Measurements from ENCODE around the gene GNG7. TPM values are rescaled to one million over a fixed set of nuclear protein-coding genes. Genes with fewer than 3 reads are reported as not detected.
A peak's percentile ranks its signal among the peaks of the same experiment; 100 is the strongest.

GNG7 gene
- polyA plus RNA-seq, 6 donors from 2014 or later = 49.1 to 72.0 (median 60.9) TPM

DNA sequence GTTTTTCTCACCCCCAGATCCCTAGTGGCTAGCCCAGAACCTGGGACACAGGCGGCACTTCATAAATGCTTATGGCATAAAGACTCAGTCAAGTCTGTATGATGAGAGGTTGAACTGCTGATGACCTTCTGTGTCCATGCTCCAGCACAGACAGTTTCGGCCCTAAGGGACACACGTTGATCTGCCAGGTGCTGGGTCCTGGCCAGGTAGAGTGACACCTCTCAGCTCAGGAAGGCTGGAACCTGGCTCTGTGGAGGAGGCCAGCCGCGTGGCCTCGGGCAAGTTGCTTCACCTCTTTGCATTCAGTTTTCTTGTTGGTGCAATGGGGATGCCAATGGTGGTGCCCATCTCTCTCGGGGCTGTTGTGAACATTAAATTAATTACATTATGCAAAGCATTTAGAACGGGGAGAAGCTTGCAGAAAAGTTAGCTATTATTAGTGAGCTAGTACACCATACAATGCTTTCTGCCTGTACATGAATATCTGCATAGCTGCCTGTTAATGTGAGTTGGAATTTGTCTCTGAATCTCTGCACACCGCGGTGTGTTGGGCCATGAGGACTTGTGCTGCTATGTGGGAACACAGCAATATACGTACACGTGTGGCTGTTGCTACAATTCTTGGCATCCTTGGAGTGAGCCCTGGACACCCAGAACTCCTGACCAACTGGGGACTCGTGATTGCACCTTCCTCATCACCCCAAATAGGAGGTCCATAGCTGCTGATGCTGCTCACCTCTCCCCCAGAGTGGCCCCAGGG is 218.1 kb downstream of the GNG7 start:
- peak overlapping the region in 4 of 6 donors; percentile 28 to 80 (median 66) for H3K27ac Mint-ChIP-seq
- peak overlapping the region in 2 of 8 donors; percentile 22 to 52 for H3K4me3 Mint-ChIP-seq
- H3K27me3 Mint-ChIP-seq = peaks cover 1 to 10% (median 4%) of the 10 kb centered on the region in 3 donors
- peaks cover 27 to 37% (median 34%) of the 10 kb centered on the region in 3 donors for H3K4me1 Mint-ChIP-seq
- peaks cover 0 to 10% of the 10 kb centered on the region in 2 donors for H3K36me3 Mint-ChIP-seq
- peaks cover 5 to 23% (median 21%) of the 10 kb centered on the region in 7 donors for H3K9me3 Mint-ChIP-seq
- no peak for DNase-seq
- no peak for ATAC-seq (ENCODE audit: low read depth in 2 of 2)

DNA sequence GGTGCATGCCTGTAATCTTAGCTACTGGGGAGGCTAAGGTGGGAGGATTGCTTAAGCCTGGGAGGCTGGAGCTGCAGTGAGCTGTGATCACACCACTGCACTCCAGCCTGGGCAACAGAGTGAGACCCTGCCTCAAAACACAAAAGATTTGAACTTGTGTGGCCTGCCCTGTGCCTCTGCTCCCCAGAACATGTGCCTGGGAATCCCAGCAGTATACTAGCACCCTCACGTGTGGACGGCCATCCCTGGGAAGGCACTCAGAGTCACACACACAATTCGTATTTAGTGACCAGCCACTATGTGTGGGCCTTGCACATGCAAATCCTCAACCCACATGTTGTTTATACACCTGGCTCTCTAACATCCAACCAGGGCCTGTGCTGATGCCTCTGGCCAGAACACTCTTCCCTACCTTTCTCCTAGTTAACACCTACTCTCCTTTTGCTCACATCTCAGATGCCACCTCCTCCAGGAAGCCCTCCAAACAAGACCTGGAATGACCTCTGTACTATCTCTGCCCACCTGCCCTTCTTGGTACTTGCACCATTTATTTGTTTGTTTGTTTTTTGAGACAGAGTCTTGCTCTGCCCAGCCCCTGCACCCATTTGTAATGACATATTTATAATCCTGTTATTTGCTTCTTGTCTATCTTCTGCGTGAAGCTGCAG is 218.9 kb downstream of the GNG7 start:
- H3K27ac Mint-ChIP-seq = peak overlapping the region in 2 of 6 donors; percentile 51 to 94
- ATAC-seq (ENCODE audit: low read depth in 2 of 2) (no peak), DNase-seq (no peak)
- peaks cover 0 to 9% (median 4%) of the 10 kb centered on the region in 3 donors for H3K27me3 Mint-ChIP-seq
- peaks cover 0 to 10% of the 10 kb centered on the region in 2 donors for H3K36me3 Mint-ChIP-seq
- H3K9me3 Mint-ChIP-seq = peaks cover 5 to 23% (median 21%) of the 10 kb centered on the region in 7 donors
- H3K4me3 Mint-ChIP-seq = peak overlapping the region in 2 of 8 donors; percentile 22 to 52
- H3K4me1 Mint-ChIP-seq = peaks cover 30 to 38% (median 34%) of the 10 kb centered on the region in 3 donors

DNA sequence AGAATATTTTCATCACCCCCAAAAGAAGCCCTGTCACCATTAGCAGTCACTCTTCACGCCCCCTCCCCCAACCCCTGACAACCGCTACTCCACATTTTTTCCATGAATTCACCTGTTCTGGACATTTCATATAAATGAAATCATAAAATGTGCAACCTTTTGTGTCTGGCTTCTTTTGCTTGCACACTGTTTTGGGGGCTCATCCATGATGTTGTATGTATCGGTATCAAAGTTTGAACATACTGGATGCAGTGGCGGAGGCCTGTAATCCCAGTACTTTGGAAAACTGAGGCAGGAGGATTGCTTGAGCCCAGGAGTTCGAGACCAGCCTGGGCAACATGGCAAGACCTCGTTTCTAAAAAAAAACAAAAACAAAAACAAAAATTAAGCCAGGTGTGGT is 219.4 kb downstream of the GNG7 start:
- Mint-ChIP-seq H3K27me3 (peaks cover 0 to 9% (median 4%) of the 10 kb centered on the region in 3 donors), H3K36me3 (peaks cover 0 to 10% of the 10 kb centered on the region in 2 donors)

DNA sequence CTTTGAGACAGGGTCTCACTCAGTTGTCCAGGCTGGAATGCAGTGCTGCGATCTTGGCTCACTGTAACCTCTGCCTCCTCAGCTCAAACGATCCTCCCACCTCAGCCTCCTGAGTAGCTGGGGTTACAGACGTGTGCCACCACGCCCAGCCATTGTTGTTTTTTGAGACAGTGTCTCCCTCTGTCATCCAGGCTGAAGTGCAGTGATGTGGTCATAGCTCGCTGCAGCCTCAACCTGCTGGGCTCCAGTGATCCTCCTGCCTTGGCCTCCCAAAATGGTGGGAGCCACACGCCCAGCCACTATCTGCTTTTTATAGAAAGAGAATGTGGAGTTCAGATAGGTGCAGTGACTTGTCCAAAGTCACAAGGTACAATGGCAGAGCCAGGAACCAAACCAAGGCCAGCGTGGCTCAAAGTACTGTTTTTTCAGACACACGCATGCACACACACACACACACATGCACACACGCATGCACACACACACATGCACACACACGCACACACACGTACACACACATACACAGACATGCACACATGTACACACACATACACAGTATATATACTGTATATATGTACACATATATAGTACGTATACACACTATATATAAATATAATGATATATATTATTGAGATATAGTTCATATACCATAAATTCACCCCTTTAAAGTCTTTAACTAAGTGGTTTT is 220.0 kb downstream of the GNG7 start:
- H3K27ac Mint-ChIP-seq = peak overlapping the region in 2 of 6 donors; percentile 26 to 66
- H3K4me3 Mint-ChIP-seq = peak overlapping the region in 2 of 8 donors; percentile 57 to 63
- peaks cover 0 to 4% (median 4%) of the 10 kb centered on the region in 3 donors for H3K27me3 Mint-ChIP-seq
- H3K9me3 Mint-ChIP-seq = peaks cover 5 to 23% (median 21%) of the 10 kb centered on the region in 7 donors
- H3K4me1 Mint-ChIP-seq = peaks cover 35 to 43% (median 36%) of the 10 kb centered on the region in 3 donors
- H3K36me3 Mint-ChIP-seq = peaks cover 0 to 10% of the 10 kb centered on the region in 2 donors
- no peak for DNase-seq
- ATAC-seq (ENCODE audit: low read depth in 2 of 2) = no peak

More for the DNA sequence above, 219.4 kb downstream of the GNG7 start:
- ATAC-seq (ENCODE audit: low read depth in 2 of 2) = no peak
- no peak for DNase-seq
- Mint-ChIP-seq H3K4me3 (peak overlapping the region in 1 of 8 donors; percentile 47), H3K4me1 (peaks cover 35 to 42% (median 36%) of the 10 kb centered on the region in 3 donors), H3K9me3 (peaks cover 5 to 23% (median 21%) of the 10 kb centered on the region in 7 donors), H3K27ac (no peak overlapping the region)

DNA sequence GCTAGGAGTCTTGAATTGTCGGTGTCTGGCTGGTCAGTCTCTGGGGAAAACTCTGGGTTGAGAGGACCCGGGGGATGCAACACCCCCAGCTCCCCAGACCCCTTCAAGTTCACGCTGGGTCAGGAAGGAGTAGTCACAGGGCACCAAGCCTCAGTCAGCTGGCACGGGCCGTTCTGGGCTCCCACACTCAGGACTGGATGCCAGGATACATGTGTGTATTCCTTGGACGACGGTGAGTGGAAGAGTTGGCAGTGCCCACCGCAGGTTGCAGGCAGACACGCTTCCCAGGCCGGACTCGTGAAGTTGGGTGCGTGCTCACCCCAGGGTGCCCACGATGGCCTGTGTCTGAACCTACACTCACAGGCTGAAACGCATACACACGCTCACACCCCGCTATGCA is 221.0 kb downstream of the GNG7 start:
- ATAC-seq (ENCODE audit: low read depth in 2 of 2) (no peak), DNase-seq (no peak)
- Mint-ChIP-seq H3K27me3 (peaks cover 0 to 4% (median 0%) of the 10 kb centered on the region in 3 donors), H3K27ac (peak overlapping the region in 1 of 6 donors; percentile 20), H3K36me3 (peaks cover 0 to 10% of the 10 kb centered on the region in 2 donors), H3K9me3 (peaks cover 5 to 23% (median 21%) of the 10 kb centered on the region in 7 donors), H3K4me1 (peaks cover 39 to 43% (median 40%) of the 10 kb centered on the region in 3 donors), H3K4me3 (peak overlapping the region in 1 of 8 donors; percentile 60)

DNA sequence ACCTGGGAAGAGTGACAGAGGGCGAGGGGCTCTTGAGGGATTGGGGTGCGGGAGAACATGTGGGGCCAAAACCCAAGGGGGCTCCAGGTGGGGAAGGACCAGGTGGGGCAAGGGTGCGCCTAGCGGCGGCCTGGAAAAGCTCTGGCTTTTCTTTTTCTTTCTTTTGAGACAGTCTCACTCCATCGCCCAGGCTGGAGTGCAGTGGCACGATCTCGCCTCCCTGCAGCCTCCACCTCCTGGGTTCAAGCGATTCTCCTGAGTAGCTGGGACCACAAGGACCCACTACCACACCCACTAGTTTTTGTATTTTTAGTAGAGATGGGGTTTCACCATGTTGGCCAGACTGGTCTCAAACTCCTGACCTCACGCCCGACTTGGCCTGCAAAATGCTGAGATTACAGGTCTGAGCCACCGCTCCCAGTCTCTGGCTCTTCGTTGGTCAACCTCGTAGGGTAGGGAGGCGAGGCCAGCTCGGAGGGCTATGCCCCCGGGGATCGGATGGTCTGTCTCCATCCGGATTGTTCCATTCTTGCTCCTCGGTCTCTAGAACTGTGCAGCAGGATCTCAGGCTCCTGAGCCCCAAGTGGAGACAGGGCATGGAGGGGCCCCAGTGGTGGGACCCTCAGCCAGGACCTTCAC is 222.8 kb downstream of the GNG7 start:
- no peak for ATAC-seq (ENCODE audit: low read depth in 2 of 2)

DNA sequence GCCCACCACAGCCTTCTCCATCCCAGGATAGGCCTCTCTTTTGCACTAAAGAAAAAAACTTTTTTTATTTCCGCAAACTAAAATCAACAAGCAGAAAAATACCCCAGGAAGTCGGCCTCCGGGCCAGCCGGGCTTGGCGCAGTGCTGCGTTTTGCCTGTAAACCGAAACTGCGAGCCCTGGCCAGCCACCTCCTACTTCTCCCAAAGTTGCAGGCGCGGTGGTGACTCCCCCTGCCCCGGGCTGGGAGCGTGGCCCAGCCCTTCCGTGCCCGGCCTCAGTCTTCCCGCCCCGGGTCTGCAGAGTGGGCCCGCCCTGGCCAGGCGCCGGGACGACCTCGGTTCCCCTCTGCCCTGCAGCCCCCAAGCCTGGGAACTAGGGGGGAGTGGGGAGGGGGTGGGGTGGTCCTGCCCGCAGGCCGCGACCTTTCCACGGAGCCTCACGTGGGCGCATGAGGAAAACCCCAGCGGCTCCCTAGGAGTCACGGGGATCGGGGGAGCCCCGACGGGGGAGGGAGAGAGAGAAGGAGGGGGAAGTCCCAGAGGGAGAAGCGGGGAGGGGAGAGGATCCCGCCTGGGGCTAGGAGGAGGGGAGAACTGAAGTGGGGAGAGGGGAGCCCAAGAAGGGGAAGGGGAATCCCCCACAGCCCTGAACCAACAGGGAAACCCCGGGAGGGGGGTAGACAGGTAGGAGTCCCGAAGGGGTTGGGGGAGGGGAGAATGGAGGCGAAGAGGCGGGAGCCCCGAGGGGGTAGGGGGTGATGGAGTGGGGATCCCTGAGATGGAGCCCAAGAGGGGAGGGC is 223.5 kb downstream of the GNG7 start:
- peak overlapping the region; percentile 93 to 100 (median 98) for H3K4me3 Mint-ChIP-seq
- DNase-seq (peak; percentile 83), ATAC-seq (ENCODE audit: low read depth in 2 of 2) (peak; percentile 47 to 51)
- H3K9me3 Mint-ChIP-seq = peaks cover 4 to 23% (median 17%) of the 10 kb centered on the region in 7 donors
- H3K27ac Mint-ChIP-seq = peak overlapping the region; percentile 64 to 98 (median 96)
- peaks cover 0 to 6% of the 10 kb centered on the region in 2 donors for H3K36me3 Mint-ChIP-seq
- H3K4me1 Mint-ChIP-seq = peaks cover 35 to 37% (median 35%) of the 10 kb centered on the region in 3 donors
- H3K27me3 Mint-ChIP-seq = peaks cover 0 to 3% (median 0%) of the 10 kb centered on the region in 3 donors

More for the DNA sequence above, 222.8 kb downstream of the GNG7 start:
- Mint-ChIP-seq H3K36me3 (peaks cover 0 to 10% of the 10 kb centered on the region in 2 donors), H3K4me1 (peaks cover 35 to 37% (median 37%) of the 10 kb centered on the region in 3 donors), H3K9me3 (peaks cover 5 to 23% (median 21%) of the 10 kb centered on the region in 7 donors), H3K4me3 (peak overlapping the region; percentile 73 to 100 (median 96)), H3K27me3 (peaks cover 0 to 3% (median 0%) of the 10 kb centered on the region in 3 donors), H3K27ac (peak overlapping the region; percentile 60 to 97 (median 80))
- peak; percentile 21 for DNase-seq

DNA sequence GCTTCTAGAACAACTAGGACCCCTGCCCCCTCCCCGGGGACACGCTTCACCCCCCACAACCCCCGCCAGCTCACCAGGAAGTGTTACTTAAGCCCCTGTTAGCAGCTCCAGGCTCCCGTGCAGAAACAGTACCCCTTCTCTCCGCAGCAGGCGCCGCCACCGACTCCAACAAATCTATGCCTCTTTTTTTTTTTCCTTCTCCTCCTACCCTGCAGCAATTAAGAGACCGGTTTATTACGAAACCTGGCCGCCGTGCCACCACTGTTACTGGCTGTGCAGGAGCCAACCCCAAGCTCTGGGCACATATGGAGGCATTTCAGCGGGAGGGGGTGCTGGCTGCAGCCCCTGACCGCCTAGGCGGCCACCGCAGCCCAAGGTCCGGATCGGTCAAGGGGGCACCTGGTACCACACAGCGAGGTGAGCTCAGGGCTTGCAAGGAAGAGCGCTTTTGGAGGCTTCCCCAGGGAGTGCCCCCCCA is 224.2 kb downstream of the GNG7 start:
- H3K4me1 Mint-ChIP-seq = peaks cover 33 to 37% (median 35%) of the 10 kb centered on the region in 3 donors
- peak overlapping the region; percentile 64 to 98 (median 96) for H3K27ac Mint-ChIP-seq
- peaks cover 0 to 3% (median 0%) of the 10 kb centered on the region in 3 donors for H3K27me3 Mint-ChIP-seq
- no peak for ATAC-seq (ENCODE audit: low read depth in 2 of 2)
- no peak for DNase-seq
- peak overlapping the region; percentile 93 to 100 (median 98) for H3K4me3 Mint-ChIP-seq
- H3K9me3 Mint-ChIP-seq = peaks cover 0 to 17% (median 13%) of the 10 kb centered on the region in 7 donors
- no peaks in the 10 kb centered on the region for H3K36me3 Mint-ChIP-seq

DNA sequence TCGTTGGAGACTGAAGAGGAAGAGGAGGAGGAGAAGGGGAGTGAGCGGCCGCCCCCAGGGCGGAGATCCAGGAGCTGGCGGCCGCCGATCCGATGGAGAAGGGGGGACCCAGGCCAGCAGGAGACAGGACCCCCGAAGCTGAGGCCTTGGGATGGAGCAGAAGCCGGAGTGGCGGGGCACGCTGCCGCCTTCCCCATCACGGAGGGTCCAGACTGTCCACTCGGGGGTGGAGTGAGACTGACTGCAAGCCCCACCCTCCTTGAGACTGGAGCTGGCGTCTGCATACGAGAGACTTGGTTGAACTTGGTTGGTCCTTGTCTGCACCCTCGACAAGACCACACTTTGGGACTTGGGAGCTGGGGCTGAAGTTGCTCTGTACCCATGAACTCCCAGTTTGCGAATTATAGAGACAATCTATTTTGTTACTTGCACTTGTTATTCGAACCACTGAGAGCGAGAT is 224.7 kb downstream of the GNG7 start:
- H3K4me3 Mint-ChIP-seq = peak overlapping the region; percentile 93 to 100 (median 98)
- DNase-seq = no peak
- H3K4me1 Mint-ChIP-seq = peaks cover 33 to 37% (median 35%) of the 10 kb centered on the region in 3 donors
- no peak for ATAC-seq (ENCODE audit: low read depth in 2 of 2)
- H3K27me3 Mint-ChIP-seq = peaks cover 0 to 3% (median 0%) of the 10 kb centered on the region in 3 donors
- H3K9me3 Mint-ChIP-seq = peaks cover 0 to 12% (median 9%) of the 10 kb centered on the region in 7 donors
- peak overlapping the region in 5 of 6 donors; percentile 64 to 97 (median 95) for H3K27ac Mint-ChIP-seq
- H3K36me3 Mint-ChIP-seq = no peaks in the 10 kb centered on the region

DNA sequence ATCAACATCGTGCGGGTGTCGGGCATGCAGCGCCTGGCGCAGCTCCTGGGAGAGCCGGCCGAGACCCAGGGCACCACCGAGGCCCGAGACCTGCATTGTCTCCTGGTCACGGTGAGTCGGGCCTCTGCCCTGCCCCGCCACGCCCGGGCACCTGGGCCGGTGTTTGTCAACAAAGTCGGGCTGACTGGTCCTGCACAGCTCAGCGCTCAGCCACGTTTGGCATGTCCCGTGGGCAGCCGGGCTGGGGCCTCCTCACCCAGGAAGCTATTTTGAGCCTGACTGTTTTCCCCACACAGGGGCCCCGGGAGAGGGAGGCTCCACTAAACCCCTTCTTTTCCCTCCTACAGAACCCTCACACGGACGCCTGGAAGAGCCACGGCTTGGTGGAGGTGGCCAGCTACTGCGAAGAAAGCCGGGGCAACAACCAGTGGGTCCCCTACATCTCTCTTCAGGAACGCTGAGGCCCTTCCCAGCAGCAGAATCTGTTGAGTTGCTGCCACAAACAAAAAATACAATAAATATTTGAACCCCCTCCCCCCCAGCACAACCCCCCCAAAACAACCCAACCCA is 225.3 kb downstream of the GNG7 start:
- H3K9me3 Mint-ChIP-seq = peaks cover 0 to 8% (median 4%) of the 10 kb centered on the region in 7 donors
- peak overlapping the region; percentile 96 to 99 (median 98) for H3K27ac Mint-ChIP-seq
- peaks cover 0 to 3% (median 0%) of the 10 kb centered on the region in 3 donors for H3K27me3 Mint-ChIP-seq
- H3K36me3 Mint-ChIP-seq = no peaks in the 10 kb centered on the region
- no peak for DNase-seq
- H3K4me3 Mint-ChIP-seq = peak overlapping the region; percentile 93 to 100 (median 98)
- ATAC-seq (ENCODE audit: low read depth in 2 of 2) = no peak
- peaks cover 33 to 37% (median 35%) of the 10 kb centered on the region in 3 donors for H3K4me1 Mint-ChIP-seq

DNA sequence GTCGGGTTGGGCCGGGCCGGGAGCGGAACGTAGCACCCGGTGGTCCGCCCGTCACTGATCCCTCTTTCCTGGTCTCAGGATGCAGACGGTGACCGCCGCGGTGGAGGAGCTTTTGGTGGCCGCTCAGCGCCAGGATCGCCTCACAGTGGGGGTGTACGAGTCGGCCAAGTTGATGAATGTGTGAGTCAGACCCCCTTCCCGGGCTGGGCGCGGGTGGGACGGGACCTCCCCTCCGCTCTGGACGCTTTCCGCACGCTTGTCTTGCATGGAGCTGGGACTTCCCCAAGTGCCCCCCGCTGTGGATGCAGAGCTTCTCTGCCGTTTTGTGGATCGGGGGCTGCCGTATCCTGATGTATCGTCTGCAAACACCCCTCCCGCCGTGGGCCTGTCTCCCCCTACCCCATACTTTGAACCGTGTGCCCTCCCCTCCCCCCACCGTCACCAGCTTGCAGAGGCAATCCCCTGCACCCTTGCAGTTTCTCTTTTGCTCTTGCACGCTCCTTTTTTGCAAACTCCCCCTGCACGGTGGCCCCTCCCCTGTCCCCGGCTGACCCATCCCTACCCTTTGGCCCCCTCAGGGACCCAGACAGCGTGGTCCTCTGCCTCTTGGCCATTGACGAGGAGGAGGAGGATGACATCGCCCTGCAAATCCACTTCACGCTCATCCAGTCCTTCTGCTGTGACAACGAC is 225.9 kb downstream of the GNG7 start:
- no peak for ATAC-seq (ENCODE audit: low read depth in 2 of 2)
- peak; percentile 55 for DNase-seq
- peaks cover 0 to 3% (median 0%) of the 10 kb centered on the region in 3 donors for H3K27me3 Mint-ChIP-seq
- peak overlapping the region; percentile 96 to 99 (median 98) for H3K27ac Mint-ChIP-seq
- H3K9me3 Mint-ChIP-seq = peaks cover 0 to 7% (median under 1%) of the 10 kb centered on the region in 7 donors
- H3K4me1 Mint-ChIP-seq = peaks cover 33 to 37% (median 35%) of the 10 kb centered on the region in 3 donors
- H3K36me3 Mint-ChIP-seq = no peaks in the 10 kb centered on the region
- H3K4me3 Mint-ChIP-seq = peak overlapping the region; percentile 93 to 100 (median 98)
